Stimulated activated CD8-positive, alpha-beta memory T cell treated with anti-CD3 and anti-CD28 coated beads, Interleukin-4, amount 100 ng/mL, for 1 hour (primary cell): ENCODE results near the gene INO80.

Experiments used
- DNase-seq, 2 donors: peaks; one replicate each; pipeline ENCODE4 v3.0.0-alpha.2; 2020; ENCODE audit warnings: low read depth in 2 of 2, low spot score in 1 of 2

INO80 gene

GRCh38 chr15:41048852-41049251 lies 67.2 kb downstream of the INO80 start:
- DNase-seq: no peak

- DNase-seq: no peak
Observed at GRCh38 chr15:41048397-41048796, 67.7 kb downstream of the INO80 start.

GRCh38 chr15:41047474-41047873 lies 68.6 kb downstream of the INO80 start:
- no peak for DNase-seq

GRCh38 chr15:41043276-41043951 lies 72.7 kb downstream of the INO80 start:
- DNase-seq: no peak

DNA sequence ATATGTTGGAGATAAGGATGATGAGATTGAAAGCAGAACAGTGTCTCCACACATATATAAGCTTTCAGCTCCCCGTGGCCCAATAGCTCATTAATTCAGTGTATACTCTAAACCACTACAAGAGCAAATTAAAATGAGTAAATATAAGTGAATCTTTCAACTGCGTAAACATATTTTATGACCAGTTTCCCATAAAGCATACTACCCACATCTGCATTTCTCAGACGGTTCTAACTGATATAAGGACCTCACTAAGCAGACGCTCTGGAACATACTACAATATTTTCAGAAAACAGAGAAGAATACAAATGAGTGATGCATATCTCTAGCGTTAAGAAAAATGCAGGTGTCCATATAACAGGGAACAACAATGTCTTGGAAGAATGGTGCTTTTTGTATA lies 73.2 kb downstream of the INO80 start:
- no peak for DNase-seq

GRCh38 chr15:41039121-41039520 lies 77.0 kb downstream of the INO80 start:
- no peak for DNase-seq

DNA sequence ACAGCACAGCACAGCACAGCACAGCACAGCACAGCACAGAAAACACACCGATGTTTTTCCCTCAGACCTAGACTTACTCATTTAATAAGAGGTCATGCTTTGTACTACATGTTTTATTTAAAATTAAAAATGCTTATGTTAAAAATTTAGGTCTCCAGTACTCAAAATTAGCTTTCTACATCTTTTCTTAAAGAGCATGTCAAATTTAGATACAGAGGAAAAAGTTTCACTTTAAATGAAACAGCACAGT lies 84.1 kb downstream of the INO80 start:
- no peak for DNase-seq

DNA sequence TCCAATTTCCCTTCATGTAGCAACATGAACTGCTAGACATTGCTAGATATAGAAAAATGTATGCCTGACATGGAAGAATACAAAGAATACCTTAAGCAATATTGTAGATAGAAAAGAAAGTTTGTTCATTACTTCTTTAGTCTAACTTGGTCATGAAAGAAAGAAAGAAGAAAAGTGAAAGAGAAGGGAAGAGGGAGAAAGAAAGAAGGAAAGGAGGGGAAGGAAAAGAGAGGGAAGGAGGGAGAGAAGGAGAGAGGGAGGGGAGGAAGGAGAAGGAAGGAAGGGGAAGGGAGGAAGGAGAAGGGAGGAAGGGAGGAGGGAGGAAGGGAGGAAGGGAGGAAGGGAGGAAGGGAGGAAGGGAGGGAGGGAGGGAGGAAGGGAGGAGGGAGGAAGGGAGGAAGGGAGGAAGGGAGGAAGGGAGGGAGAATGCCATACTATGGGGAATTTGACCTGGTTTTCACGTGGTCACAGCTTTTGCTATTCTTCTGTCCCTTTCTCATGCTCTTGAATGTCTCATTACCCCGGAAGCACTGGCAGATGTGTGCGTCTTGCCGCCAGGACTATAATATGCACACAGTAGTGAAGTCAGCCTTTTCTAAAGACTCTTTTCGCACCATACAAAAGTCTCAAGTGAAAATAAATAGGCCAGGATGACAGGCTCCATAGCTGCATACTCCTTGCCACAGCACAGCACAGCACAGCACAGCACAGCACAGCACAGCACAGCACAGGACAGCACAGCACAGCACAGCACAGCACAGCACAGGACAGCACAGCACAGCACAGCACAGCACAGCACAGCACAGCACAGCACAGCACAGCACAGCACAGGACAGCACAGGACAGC lies 84.6 kb downstream of the INO80 start:
- no peak for DNase-seq

GRCh38 chr15:41028853-41029252 lies 87.2 kb downstream of the INO80 start:
- DNase-seq: no peak

DNA sequence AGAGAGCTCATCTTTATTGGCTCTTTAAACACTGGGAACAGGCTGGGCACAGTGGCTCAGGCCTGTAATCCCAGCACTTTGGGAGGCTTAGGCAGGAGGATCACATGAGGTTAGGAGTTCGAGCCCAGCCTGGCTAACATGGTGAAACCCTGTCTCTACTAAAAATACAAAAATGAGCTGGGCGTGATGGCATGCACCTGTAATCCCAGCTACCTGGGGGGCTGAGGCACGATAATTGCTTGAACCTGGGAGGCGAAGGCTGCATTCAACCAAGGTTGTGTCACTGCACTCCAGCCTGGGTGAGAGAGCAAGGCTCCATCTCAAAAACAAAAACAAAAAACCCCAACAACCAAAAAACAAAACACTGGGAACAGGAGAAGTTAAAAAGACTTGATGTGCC lies 90.7 kb downstream of the INO80 start:
- no peak for DNase-seq

- no peak for DNase-seq
Observed at GRCh38 chr15:41024885-41025284, 91.2 kb downstream of the INO80 start.

GRCh38 chr15:41024131-41024530 lies 91.9 kb downstream of the INO80 start:
- DNase-seq: no peak

- DNase-seq: no peak
Observed at GRCh38 chr15:41022487-41023090, 93.5 kb downstream of the INO80 start.

GRCh38 chr15:41020829-41021228 lies 95.3 kb downstream of the INO80 start:
- no peak for DNase-seq

DNA sequence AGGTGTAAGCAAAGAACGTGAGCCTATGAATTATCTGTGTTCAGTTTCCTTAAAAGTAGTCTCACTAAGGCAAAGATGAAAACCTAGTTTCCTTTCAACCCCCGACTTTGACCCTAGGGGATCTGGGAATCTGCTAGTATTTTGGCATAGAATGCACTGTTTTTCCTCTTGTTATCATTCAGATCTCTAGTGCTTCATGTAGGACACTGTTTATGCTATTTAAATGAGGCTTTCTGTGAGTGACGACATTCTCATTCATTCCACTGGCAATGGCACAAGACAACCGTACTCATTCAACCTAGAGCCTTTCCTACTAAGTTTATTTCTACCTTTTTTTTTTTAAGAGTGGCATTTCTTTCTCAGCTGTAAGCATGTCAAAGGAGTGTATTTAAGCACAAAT lies 95.8 kb downstream of the INO80 start:
- no peak for DNase-seq

- DNase-seq: no peak
Observed at GRCh38 chr15:41019174-41019573, 96.9 kb downstream of the INO80 start.

- no peak for DNase-seq
Observed at GRCh38 chr15:41018534-41018933, 97.5 kb downstream of the INO80 start.

DNA sequence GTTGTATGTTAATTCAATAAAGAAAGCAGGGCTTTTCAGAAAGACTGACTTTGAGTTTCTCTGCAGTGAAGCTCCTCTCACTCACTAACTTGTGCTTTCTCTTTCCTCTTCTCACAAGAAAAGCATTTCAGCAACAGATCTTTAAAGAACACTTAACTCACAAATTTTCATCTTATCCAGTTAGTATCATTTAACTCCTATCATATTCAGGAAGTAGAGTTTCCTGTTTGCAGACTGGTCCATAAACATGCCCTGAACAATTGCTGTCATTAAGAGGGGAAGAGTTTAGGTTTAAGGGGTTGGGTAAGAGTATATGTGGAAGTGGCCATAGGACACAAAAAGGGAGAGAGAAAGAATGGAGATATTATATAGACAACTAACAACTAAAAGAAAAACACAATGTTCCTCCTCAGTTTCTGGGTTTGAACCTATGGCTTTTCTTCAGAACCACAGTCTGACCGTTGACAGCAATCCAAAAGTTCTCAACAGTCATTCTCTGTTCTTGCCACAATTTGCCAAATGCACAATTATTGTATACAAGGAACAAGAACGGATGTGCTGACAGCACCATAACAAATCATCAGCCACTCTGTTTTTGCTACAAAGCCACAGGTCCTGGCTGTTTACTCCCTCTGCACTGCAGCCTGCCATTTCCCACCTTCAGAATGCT lies 98.9 kb downstream of the INO80 start:
- DNase-seq: no peak

DNA sequence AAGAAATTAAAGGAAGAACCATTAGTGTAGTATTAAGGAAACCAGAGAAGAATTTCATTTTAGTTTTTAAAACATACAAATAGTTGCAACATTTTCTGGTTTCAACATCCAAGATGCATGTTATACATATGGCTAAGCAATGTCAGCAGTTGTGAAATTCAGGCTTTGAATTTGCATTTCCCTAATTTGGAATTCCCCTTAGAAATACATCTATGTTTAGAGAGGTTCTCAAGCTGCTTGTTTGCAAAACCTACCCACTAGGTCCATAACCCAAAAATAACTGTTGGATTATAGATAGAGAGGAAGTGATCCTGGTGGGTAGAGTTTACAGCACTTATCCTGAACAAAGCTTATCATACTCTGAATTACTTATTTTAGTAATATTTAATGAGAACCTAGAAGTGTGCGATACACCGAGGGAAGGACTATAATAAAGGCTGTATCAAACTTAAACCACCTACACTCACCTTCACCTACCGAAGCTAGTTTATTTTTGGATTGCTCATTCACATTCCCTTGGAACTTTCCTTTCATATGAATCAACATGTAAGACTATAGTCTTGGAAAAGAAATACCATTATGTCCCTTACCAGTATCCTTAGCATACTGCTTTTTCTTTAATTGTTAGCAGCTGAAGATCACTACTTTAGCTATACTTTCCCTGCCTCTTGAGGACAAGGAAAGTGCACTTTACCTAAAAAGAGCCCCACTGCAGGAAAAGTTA lies 102.2 kb downstream of the INO80 start:
- DNase-seq: no peak

- DNase-seq: no peak
Observed at GRCh38 chr15:41011055-41011815, 104.8 kb downstream of the INO80 start.

GRCh38 chr15:41010345-41010744 lies 105.7 kb downstream of the INO80 start:
- DNase-seq: no peak
